Measurements from ENCODE around the gene RAB22A.

- no peak for TF ChIP-seq SMAD1 (IDR thresholded peaks at IDR 0.05; ENCODE audit: low read depth, low read length, partially characterized antibody)
- TF ChIP-seq RFX1 (IDR thresholded peaks at IDR 0.05) = no peak
- TF ChIP-seq CREB5 (CRISPR knock-in tag; IDR thresholded peaks at IDR 0.05) = no peak
- no peak for TF ChIP-seq CHD4 (IDR thresholded peaks at IDR 0.05; ENCODE audit: insufficient read depth, insufficient replicate concordance, low read depth, low read length, poor library complexity, severe bottlenecking)
- no peak for TF ChIP-seq ZBTB34 (CRISPR knock-in tag; IDR thresholded peaks at IDR 0.05)
- TF ChIP-seq SIN3A (IDR thresholded peaks at IDR 0.05; ENCODE audit: borderline replicate concordance in 2 of 2, control insufficient read depth in 1 of 2, low read depth in 2 of 2, low read length in 2 of 2) = no peak
Observed at GRCh38 chr20:58313396-58313795, 3.9 kb downstream of the RAB22A start.
